K562 (cell line): ENCODE data around the gene KRTAP2-3. TPM values are rescaled to one million over a fixed set of nuclear protein-coding genes. Genes with fewer than 3 reads are reported as not detected.

ENCODE experiments used
- ATAC-seq: fragments of 200-7000 bp; cut with Tn5 transposase; 3 replicates; pipeline ENCODE4 v1.9.1; 2020; ENCODE audit warnings: moderate library complexity
- BruUV-seq: library from RNA; stranded (reverse); fragments of 400-500 nt; replicated peaks from 2 replicates; lab custom pipeline; 2021; lab: Mats Ljungman, UMichigan
- CTCF ChIA-PET: fragments of 300-600 bp; formaldehyde crosslinking; extraction: SDS; loops from one replicate; lab custom pipeline; 2021; ENCODE audit warnings: low intra/inter-chr PET ratio; lab: Yijun Ruan, JAX
- POLR2A ChIA-PET: fragments of 300-600, 350-650 bp; sonication (Branson Sonifier 250); formaldehyde crosslinking; extraction: SDS; loops from one replicate; lab custom pipeline; 2021; ENCODE audit warnings: antibody characterized with exemption, inconsistent platforms; lab: Yijun Ruan, JAX
- DNase-seq, 4 experiments: peaks; one replicate each; pipeline versions ENCODE4 v3.0.0 to v3.0.0-alpha.2; 2011 to 2018; ENCODE audit warnings: low spot score in 3 of 4, mixed read lengths in 3 of 4; ENCODE audit errors: extremely low read depth in 1 of 4
- FAIRE-seq: peaks from 2 replicates; lab custom pipeline; 2011; peaks lifted over from hg19 to GRCh38; lab: Jason Lieb, UNC
- H2AFZ ChIP-seq: 2 replicates; pipeline ENCODE4 v1.6.0; 2011; ENCODE audit warnings: low read depth, low read length, control low read depth, inconsistent platforms
- H3K27ac ChIP-seq: fragments of 200-600 bp; 3 replicates; pipeline ENCODE4 v1.8.0; 2011; ENCODE audit warnings: low read depth, mild to moderate bottlenecking, control low read depth, inconsistent platforms, low read length, moderate library complexity, mixed read lengths; ENCODE audit errors: extremely low read depth
- H3K27me3 ChIP-seq, 2 experiments: fragments of 300-600 bp in 1 of 2; 2 replicates in 1 of 2; 3 replicates in 1 of 2; pipeline versions ENCODE4 v1.6.0 to v1.8.0; 2011; ENCODE audit warnings: inconsistent platforms in 2 of 2, low read length in 2 of 2, mild to moderate bottlenecking in 1 of 2, mixed read lengths in 1 of 2, moderate library complexity in 1 of 2; ENCODE audit not compliant: control insufficient read depth in 2 of 2, insufficient read depth in 2 of 2
- H3K36me3 ChIP-seq: fragments of 300-600 bp; 3 replicates; pipeline ENCODE4 v1.8.0; 2011; ENCODE audit warnings: mild to moderate bottlenecking, low read length, inconsistent platforms; ENCODE audit not compliant: control insufficient read depth, insufficient read depth
- H3K4me1 ChIP-seq, 2 experiments: fragments of 200-600 bp in 1 of 2; replicated peaks in 1 of 2; 2 replicates in 1 of 2; 3 replicates in 1 of 2; pipeline versions ENCODE4 v1.5.1 to v1.8.0; 2011; ENCODE audit warnings: inconsistent platforms in 2 of 2, low read length in 2 of 2, mild to moderate bottlenecking in 1 of 2, mixed read lengths in 1 of 2, moderate library complexity in 1 of 2; ENCODE audit not compliant: control insufficient read depth in 2 of 2, insufficient read depth in 2 of 2
- H3K4me2 ChIP-seq: 2 replicates; pipeline ENCODE4 v1.6.1; 2011; ENCODE audit warnings: low read length, control low read depth, inconsistent platforms, mixed read lengths; ENCODE audit not compliant: insufficient read depth
- H3K4me3 ChIP-seq: fragments of 200-600 bp; sonication (generic), shearing (Covaris generic); 2 replicates; pipeline ENCODE4 v1.5.1; 2016; ENCODE audit warnings: control low read depth, inconsistent platforms
- H3K79me2 ChIP-seq: fragments of 200-600 bp; 3 replicates; pipeline ENCODE4 v1.8.0; 2011; ENCODE audit warnings: low read length, inconsistent platforms; ENCODE audit not compliant: control insufficient read depth, insufficient read depth
- H3K9ac ChIP-seq, 2 experiments: 2 replicates each; pipeline versions ENCODE4 v1.6.0 to v1.6.1; 2011; ENCODE audit warnings: low read depth in 2 of 2, low read length in 2 of 2, control low read depth in 1 of 2, inconsistent platforms in 1 of 2, mild to moderate bottlenecking in 1 of 2, mixed read lengths in 1 of 2; ENCODE audit not compliant: insufficient read depth in 1 of 2
- H3K9me1 ChIP-seq: one replicate; pipeline ENCODE4 v1.6.0; 2011; ENCODE audit warnings: inconsistent platforms, mild to moderate bottlenecking, low read length, moderate library complexity; ENCODE audit not compliant: control insufficient read depth, insufficient read depth
- H3K9me3 ChIP-seq: replicated peaks from 2 replicates; pipeline ENCODE4 v1.5.1; 2011; ENCODE audit warnings: low read depth, low read length, inconsistent platforms; ENCODE audit not compliant: control insufficient read depth, insufficient read depth
- H4K20me1 ChIP-seq: replicated peaks from 2 replicates; pipeline ENCODE4 v1.6.1; 2011; ENCODE audit warnings: low read length, inconsistent platforms, mixed read lengths; ENCODE audit not compliant: control insufficient read depth, insufficient read depth
- PHF8 ChIP-seq: fragments of 200-600 bp; sonication (generic); IDR thresholded peaks from 2 replicates; pipeline ENCODE4 v1.6.1; 2012; ENCODE audit warnings: mixed run types, mild to moderate bottlenecking, inconsistent platforms, low read length, moderate library complexity, borderline replicate concordance
- ZNF589 ChIP-seq: fragments of 200-800 bp; sonication (Bioruptor generic); IDR thresholded peaks from 2 replicates; pipeline ENCODE4 v1.6.1; 2016; ENCODE audit warnings: low read depth, missing genetic modification characterization, missing compliant biosample characterization
- ZNF639 ChIP-seq, 2 experiments: fragments of 200-800 bp in 1 of 2; sonication (Bioruptor generic) in 1 of 2; sonication (generic) in 1 of 2; formaldehyde crosslinking in 1 of 2; IDR thresholded peaks in 1 of 2; conservative IDR thresholded peaks in 1 of 2; 2 replicates each; pipeline versions ENCODE4 v1.5.0 to v1.6.1; 2016 to 2020; ENCODE audit warnings: missing compliant biosample characterization in 1 of 2, missing genetic modification characterization in 1 of 2, missing genetic modification reagents in 1 of 2
- WGBS: fragments of 100-300 bp; shearing (Covaris generic); methylation state at CpG from one replicate; pipeline ENCODE4 v1.1.6; 2016; ENCODE audit warnings: low coverage, mixed read lengths; ENCODE audit not compliant: insufficient coverage; ENCODE audit errors: missing lambda C conversion rate; 5-methylcytosine and 5-hydroxymethylcytosine counted together
- in situ Hi-C: fragments of 300-500 bp; cut with MboI; formaldehyde crosslinking; loops from 4 replicates; pipeline ENCODE4 v1.15.0; 2018; ENCODE audit warnings: inconsistent platforms, mixed read lengths
- intact Hi-C: fragments of 100-400 bp; cut with micrococcal nuclease; formaldehyde crosslinking; loops from 2 replicates; pipeline ENCODE4 v1.14.2; 2022
- polyA plus RNA-seq, 8 experiments: library from polyadenylated mRNA; depleted of rRNA in 4 of 8; stranded (reverse) in 5 of 8; unstranded in 3 of 8; fragments of >200 nt; fragmentation: Nextera tagmentation in 2 of 8; fragmentation: Illumina TruSeq in 1 of 8; extraction: Ambion mirVana in 2 of 8; extraction: Trizol in 1 of 8; gene quantifications; 2 replicates each; pipeline versions ENCODE4 v1.2.1 to v1.2.3, GENCODE V29; 2011 to 2014; ENCODE audit warnings: inconsistent platforms in 1 of 8, missing spikeins in 1 of 8
- total RNA-seq, 7 experiments: library from RNA; depleted of rRNA in 6 of 7; stranded (reverse); fragments of >200 nt in 6 of 7; fragmentation: Illumina TruSeq in 2 of 7; extraction: Trizol in 2 of 7; gene quantifications; 2 replicates each; pipeline versions ENCODE4 v1.2.1 to v1.2.3, GENCODE V29; 2011 to 2021; ENCODE audit warnings: low replicate concordance in 1 of 7
- TF ChIP-seq, protein P1 (sequence below): fragments of 250-450 bp; sonication (Bioruptor Pico); IDR thresholded peaks from 2 replicates; pipeline ENCODE4 v1.6.1; 2021; ENCODE audit warnings: mild to moderate bottlenecking
- TF ChIP-seq, protein P2 (sequence below): fragments of 250-450 bp; sonication (Bioruptor Pico); IDR thresholded peaks from 2 replicates; pipeline ENCODE4 v1.9.0; 2021; ENCODE audit warnings: mild to moderate bottlenecking, inconsistent platforms

KRTAP2-3 gene
- total and polyA plus RNA-seq, 9 of the 15 experiments (the other 6 are each of a cell fraction or from before 2014, with no cell fraction given) = not detected

GRCh38 chr17:41058741-41059140 lies 1.2 kb downstream of the KRTAP2-3 start:
- Histone ChIP-seq H4K20me1 (no peaks in the 10 kb centered on the region; the same call in 1 of the 2 replicates), H3K27ac (no peak overlapping the region), H3K4me1 (no peaks in the 10 kb centered on the region), H3K27me3 (peaks cover 4 to 5% of the 10 kb centered on the region in 2 experiments; a peak in 4 of 5 replicates), H3K9ac (no peak overlapping the region), H3K9me3 (no peaks in the 10 kb centered on the region), H3K4me3 (no peak overlapping the region), H3K4me2 (no peak overlapping the region), H3K36me3 (no peaks in the 10 kb centered on the region), H3K79me2 (no peaks in the 10 kb centered on the region), H2AFZ (no peak overlapping the region), H3K9me1 (no peaks in the 10 kb centered on the region)
- WGBS = 1% methylated on average over 5 of the region's 5 CpGs
- in situ Hi-C loops (no loop called here), intact Hi-C loops (no loop called here)
- no peak for TF ChIP-seq ZNF639 (CRISPR knock-in tag; conservative IDR thresholded peaks at IDR 0.05 in 1 of 2, IDR thresholded peaks at IDR 0.05 in 1 of 2)
- TF ChIP-seq PHF8 = no peak
- TF ChIP-seq, protein P1, sequence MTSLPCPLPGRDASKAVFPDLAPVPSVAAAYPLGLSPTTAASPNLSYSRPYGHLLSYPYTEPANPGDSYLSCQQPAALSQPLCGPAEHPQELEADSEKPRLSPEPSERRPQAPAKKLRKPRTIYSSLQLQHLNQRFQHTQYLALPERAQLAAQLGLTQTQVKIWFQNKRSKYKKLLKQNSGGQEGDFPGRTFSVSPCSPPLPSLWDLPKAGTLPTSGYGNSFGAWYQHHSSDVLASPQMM (CRISPR knock-in tag) = no peak
- no peak for TF ChIP-seq ZNF589 (CRISPR knock-in tag)
- TF ChIP-seq, protein P2, sequence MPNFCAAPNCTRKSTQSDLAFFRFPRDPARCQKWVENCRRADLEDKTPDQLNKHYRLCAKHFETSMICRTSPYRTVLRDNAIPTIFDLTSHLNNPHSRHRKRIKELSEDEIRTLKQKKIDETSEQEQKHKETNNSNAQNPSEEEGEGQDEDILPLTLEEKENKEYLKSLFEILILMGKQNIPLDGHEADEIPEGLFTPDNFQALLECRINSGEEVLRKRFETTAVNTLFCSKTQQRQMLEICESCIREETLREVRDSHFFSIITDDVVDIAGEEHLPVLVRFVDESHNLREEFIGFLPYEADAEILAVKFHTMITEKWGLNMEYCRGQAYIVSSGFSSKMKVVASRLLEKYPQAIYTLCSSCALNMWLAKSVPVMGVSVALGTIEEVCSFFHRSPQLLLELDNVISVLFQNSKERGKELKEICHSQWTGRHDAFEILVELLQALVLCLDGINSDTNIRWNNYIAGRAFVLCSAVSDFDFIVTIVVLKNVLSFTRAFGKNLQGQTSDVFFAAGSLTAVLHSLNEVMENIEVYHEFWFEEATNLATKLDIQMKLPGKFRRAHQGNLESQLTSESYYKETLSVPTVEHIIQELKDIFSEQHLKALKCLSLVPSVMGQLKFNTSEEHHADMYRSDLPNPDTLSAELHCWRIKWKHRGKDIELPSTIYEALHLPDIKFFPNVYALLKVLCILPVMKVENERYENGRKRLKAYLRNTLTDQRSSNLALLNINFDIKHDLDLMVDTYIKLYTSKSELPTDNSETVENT (CRISPR knock-in tag) = no peak
- ChIA-PET POLR2A (interaction anchor here (0.9 to 1.3 kb wide), 2 partner anchors 29 to 239 kb away, joined by 3 to 4 read pairs; no protein-coding TSS in a partner anchor), CTCF (interaction anchor here (0.7 kb wide), 1 partner anchor 206 kb away, joined by 3 read pairs; no protein-coding TSS in a partner anchor)
- FAIRE-seq (no peak), DNase-seq (no peak), ATAC-seq (no peak)
- no TSS peak for BruUV-seq
